GM12801 (cell line): ENCODE data around the gene ISM1.

Source experiments
- TF ChIP-seq, protein P1 (sequence below): IDR thresholded peaks from one replicate; pipeline ENCODE4 v1.5.1; 2011; ENCODE audit warnings: control low read depth; ENCODE audit not compliant: insufficient read length; ENCODE audit errors: extremely low read depth

ISM1 gene

DNA sequence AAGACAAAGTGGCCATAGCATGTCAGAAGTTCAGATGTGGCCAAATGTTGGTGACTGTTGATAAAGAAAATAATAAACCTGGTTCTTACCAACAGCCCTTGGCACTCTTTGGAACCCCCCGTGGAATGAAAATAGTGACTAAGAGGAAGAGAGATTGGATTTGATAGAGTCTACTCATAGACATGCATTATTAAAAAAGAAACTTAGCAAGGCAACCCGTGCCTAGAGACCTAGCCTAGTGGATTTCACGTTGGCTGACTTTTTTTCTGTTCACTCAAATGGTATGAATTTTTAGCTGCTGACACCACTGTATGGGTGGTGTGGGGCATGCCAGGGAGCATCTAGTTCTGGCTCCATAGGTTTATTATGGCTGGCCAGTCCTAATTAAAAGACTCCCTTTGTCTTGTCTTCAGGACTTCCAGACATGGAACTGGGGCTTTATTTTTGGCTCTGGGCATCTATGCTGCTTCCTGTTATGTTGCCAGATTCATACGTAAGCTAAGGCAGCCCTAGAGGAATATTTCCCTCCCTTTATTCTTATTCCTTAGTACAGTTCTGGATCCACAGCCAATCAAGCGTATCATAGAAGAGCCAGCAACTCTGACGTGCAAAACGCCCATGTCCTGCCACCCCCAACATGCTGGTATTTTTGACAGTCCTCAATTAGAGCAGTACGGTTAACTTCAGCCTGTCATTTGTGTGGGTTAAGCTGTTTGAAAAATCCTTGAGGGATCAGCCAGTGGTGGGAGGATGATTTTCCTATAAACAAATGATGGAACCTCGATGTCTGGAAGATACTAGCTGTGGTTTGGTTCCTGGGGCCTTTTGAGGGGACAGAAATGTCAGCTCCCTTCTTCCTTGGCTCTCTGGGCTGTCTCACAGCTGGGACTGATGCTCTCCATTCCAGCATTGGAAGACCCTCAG, 127.5 kb downstream of the ISM1 start:
- TF ChIP-seq, protein P1, sequence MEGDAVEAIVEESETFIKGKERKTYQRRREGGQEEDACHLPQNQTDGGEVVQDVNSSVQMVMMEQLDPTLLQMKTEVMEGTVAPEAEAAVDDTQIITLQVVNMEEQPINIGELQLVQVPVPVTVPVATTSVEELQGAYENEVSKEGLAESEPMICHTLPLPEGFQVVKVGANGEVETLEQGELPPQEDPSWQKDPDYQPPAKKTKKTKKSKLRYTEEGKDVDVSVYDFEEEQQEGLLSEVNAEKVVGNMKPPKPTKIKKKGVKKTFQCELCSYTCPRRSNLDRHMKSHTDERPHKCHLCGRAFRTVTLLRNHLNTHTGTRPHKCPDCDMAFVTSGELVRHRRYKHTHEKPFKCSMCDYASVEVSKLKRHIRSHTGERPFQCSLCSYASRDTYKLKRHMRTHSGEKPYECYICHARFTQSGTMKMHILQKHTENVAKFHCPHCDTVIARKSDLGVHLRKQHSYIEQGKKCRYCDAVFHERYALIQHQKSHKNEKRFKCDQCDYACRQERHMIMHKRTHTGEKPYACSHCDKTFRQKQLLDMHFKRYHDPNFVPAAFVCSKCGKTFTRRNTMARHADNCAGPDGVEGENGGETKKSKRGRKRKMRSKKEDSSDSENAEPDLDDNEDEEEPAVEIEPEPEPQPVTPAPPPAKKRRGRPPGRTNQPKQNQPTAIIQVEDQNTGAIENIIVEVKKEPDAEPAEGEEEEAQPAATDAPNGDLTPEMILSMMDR, result no peak

DNA sequence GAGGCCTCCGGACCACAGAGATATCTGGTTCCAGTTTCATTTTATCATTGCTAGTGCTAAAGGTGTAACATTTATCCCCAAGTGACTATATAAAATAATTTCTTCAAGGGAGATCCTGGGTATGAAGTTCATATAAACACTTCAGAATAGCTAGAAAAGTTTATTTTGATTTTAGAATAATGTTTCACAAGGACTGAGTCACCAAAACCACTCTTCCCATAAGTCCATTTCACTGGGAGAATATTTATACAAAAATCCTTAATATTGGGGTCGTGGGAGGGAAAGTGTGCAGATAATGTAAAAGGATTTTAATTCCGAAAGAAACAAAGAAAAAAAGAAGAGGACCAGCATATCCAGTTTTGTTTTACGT, 128.1 kb downstream of the ISM1 start:
- TF ChIP-seq, protein P1, result no peak
